Vagina (tissue), 2 donors: ENCODE results near the gene CABLES2. TPM values are rescaled to one million over a fixed set of nuclear protein-coding genes. Genes with fewer than 3 reads are reported as not detected.

ENCODE experiments used
- DNase-seq, 2 donors: peaks; one replicate each; pipeline ENCODE4 v3.0.0-alpha.2; 2017; ENCODE audit errors: extremely low spot score in 2 of 2
- H3K27ac ChIP-seq: fragments of 200-600 bp; sonication (generic); one replicate; pipeline ENCODE4 v1.5.1; 2019
- H3K27me3 ChIP-seq: fragments of 200-600 bp; sonication (generic); one replicate; pipeline ENCODE4 v1.5.1; 2019
- H3K36me3 ChIP-seq, 2 donors: fragments of 200-600 bp; sonication (generic); one replicate each; pipeline ENCODE4 v1.5.1; 2017 to 2019
- H3K4me1 ChIP-seq: fragments of 200-600 bp; sonication (generic); one replicate; pipeline ENCODE4 v1.5.1; 2019
- H3K4me3 ChIP-seq, 2 donors: fragments of 200-600 bp; sonication (generic); 1 replicate in 1 of 2; 2 replicates in 1 of 2; pipeline ENCODE4 v1.5.1; 2016 to 2019
- H3K9me3 ChIP-seq: fragments of 200-600 bp; sonication (generic); one replicate; pipeline ENCODE4 v1.5.1; 2019
- CTCF ChIP-seq, 3 experiments: fragments of 450-650 bp in 2 of 3; fragments of 200-600 bp in 1 of 3; sonication (generic) in 1 of 3; IDR thresholded peaks; one replicate each; pipeline ENCODE4 v1.5.1; 2017 to 2019; ENCODE audit warnings: antibody characterized with exemption in 3 of 3, mild to moderate bottlenecking in 2 of 3, moderate library complexity in 2 of 3
- POLR2A ChIP-seq, 2 donors: fragments of 450-650 bp; IDR thresholded peaks; one replicate each; pipeline ENCODE4 v1.6.1; 2017; ENCODE audit warnings: antibody characterized with exemption in 2 of 2, mild to moderate bottlenecking in 2 of 2, moderate library complexity in 2 of 2
- POLR2AphosphoS5 ChIP-seq, 2 donors: sonication (generic); formaldehyde crosslinking; IDR thresholded peaks; one replicate each; pipeline ENCODE4 v1.9.0; 2017; ENCODE audit warnings: antibody characterized with exemption in 2 of 2, mild to moderate bottlenecking in 2 of 2, low read depth in 1 of 2; ENCODE audit not compliant: insufficient read depth in 1 of 2
- intact Hi-C: fragments of 100-400 bp; cut with DNase I; formaldehyde crosslinking; loops from one replicate; pipeline ENCODE4 v1.15.1; 2023
- total RNA-seq: library from RNA; depleted of rRNA; stranded (reverse); fragments of >200 nt; gene quantifications from one replicate; pipeline ENCODE4 v1.2.3, GENCODE V29; 2016

Gene CABLES2
- total RNA-seq, 1 donor from 2014 or later: 1.5 TPM

- Histone ChIP-seq H3K36me3 (no peaks in the 10 kb centered on the region), H3K4me1 (peaks cover 11% of the 10 kb centered on the region), H3K4me3 (no peak overlapping the region), H3K27ac (no peak overlapping the region), H3K27me3 (no peaks in the 10 kb centered on the region), H3K9me3 (no peaks in the 10 kb centered on the region)
- TF ChIP-seq POLR2AphosphoS5 (IDR thresholded peaks at IDR 0.05; ENCODE audit: insufficient read depth in 1 of 2, low read depth in 1 of 2) (no peak), POLR2A (IDR thresholded peaks at IDR 0.05) (no peak), CTCF (IDR thresholded peaks at IDR 0.05) (no peak)
- DNase-seq: no peak
- intact Hi-C loops: no loop called here
Measured at GRCh38 chr20:62346398-62347150, 60.5 kb downstream of the CABLES2 start.

GRCh38 chr20:62345681-62346370, 61.3 kb downstream of the CABLES2 start:
- Histone ChIP-seq H3K36me3 (peaks cover 0 to under 1% of the 10 kb centered on the region in 2 donors), H3K27ac (no peak overlapping the region), H3K4me3 (no peak overlapping the region), H3K27me3 (no peaks in the 10 kb centered on the region), H3K9me3 (no peaks in the 10 kb centered on the region), H3K4me1 (peaks cover 8% of the 10 kb centered on the region)
- TF ChIP-seq CTCF (IDR thresholded peaks at IDR 0.05) (no peak), POLR2A (IDR thresholded peaks at IDR 0.05) (no peak), POLR2AphosphoS5 (IDR thresholded peaks at IDR 0.05; ENCODE audit: insufficient read depth in 1 of 2, low read depth in 1 of 2) (no peak)
- intact Hi-C loops: no loop called here
- no peak for DNase-seq

- no peaks in the 10 kb centered on the region for H3K4me1 ChIP-seq
- no peak for DNase-seq
- TF ChIP-seq CTCF (IDR thresholded peaks at IDR 0.05): no peak
- TF ChIP-seq POLR2A (IDR thresholded peaks at IDR 0.05): no peak
- no peak for TF ChIP-seq POLR2AphosphoS5 (IDR thresholded peaks at IDR 0.05; ENCODE audit: insufficient read depth in 1 of 2, low read depth in 1 of 2)
- H3K27ac ChIP-seq: no peak overlapping the region
- peaks cover 0 to 5% of the 10 kb centered on the region in 2 donors for H3K36me3 ChIP-seq
- intact Hi-C loops: no loop called here
- no peak overlapping the region for H3K4me3 ChIP-seq
- no peaks in the 10 kb centered on the region for H3K9me3 ChIP-seq
- no peaks in the 10 kb centered on the region for H3K27me3 ChIP-seq
Measured at GRCh38 chr20:62344782-62345181, 62.3 kb downstream of the CABLES2 start.

GRCh38 chr20:62344092-62344491, 63.0 kb downstream of the CABLES2 start:
- peaks cover 0 to 5% of the 10 kb centered on the region in 2 donors for H3K36me3 ChIP-seq
- no peaks in the 10 kb centered on the region for H3K27me3 ChIP-seq
- intact Hi-C loops: no loop called here
- no peaks in the 10 kb centered on the region for H3K4me1 ChIP-seq
- H3K9me3 ChIP-seq: no peaks in the 10 kb centered on the region
- H3K4me3 ChIP-seq: no peak overlapping the region
- no peak for TF ChIP-seq POLR2A (IDR thresholded peaks at IDR 0.05)
- no peak for TF ChIP-seq CTCF (IDR thresholded peaks at IDR 0.05)
- no peak for TF ChIP-seq POLR2AphosphoS5 (IDR thresholded peaks at IDR 0.05; ENCODE audit: insufficient read depth in 1 of 2, low read depth in 1 of 2)
- H3K27ac ChIP-seq: no peak overlapping the region
- no peak for DNase-seq

- Histone ChIP-seq H3K4me1 (no peaks in the 10 kb centered on the region), H3K27ac (no peak overlapping the region), H3K9me3 (no peaks in the 10 kb centered on the region), H3K27me3 (no peaks in the 10 kb centered on the region), H3K4me3 (no peak overlapping the region), H3K36me3 (peaks cover 0 to 7% of the 10 kb centered on the region in 2 donors)
- TF ChIP-seq POLR2AphosphoS5 (IDR thresholded peaks at IDR 0.05; ENCODE audit: insufficient read depth in 1 of 2, low read depth in 1 of 2) (no peak), POLR2A (IDR thresholded peaks at IDR 0.05) (no peak), CTCF (IDR thresholded peaks at IDR 0.05) (no peak)
- DNase-seq: no peak
- intact Hi-C loops: no loop called here
Measured at GRCh38 chr20:62342910-62343309, 64.2 kb downstream of the CABLES2 start.
